GM12878 (cell line): ENCODE results near the gene COPS6.

ENCODE experiments used
- CEBPB ChIP-seq, 2 experiments: fragments of 150-350 bp in 1 of 2; IDR thresholded peaks; 2 replicates each; pipeline ENCODE4 v1.6.1; 2012 to 2014; ENCODE audit warnings: low read depth in 2 of 2, low read length in 2 of 2, borderline replicate concordance in 1 of 2, inconsistent platforms in 1 of 2
- CHD2 ChIP-seq: IDR thresholded peaks from 2 replicates; pipeline ENCODE4 v1.6.1; 2011; ENCODE audit warnings: low read depth, low read length, improper control_type of control experiment, borderline replicate concordance
- CTCF ChIP-seq, 3 experiments: IDR thresholded peaks in 2 of 3; conservative IDR thresholded peaks in 1 of 3; 2 replicates each; pipeline ENCODE4 v1.5.1; 2011; ENCODE audit warnings: low read depth in 3 of 3, low read length in 3 of 3, mild to moderate bottlenecking in 3 of 3, control low read depth in 2 of 3, moderate library complexity in 2 of 3, inconsistent platforms in 1 of 3, mixed read lengths in 1 of 3; ENCODE audit not compliant: control insufficient read depth in 2 of 3, insufficient read depth in 1 of 3; ENCODE audit errors: extremely low read depth in 1 of 3
- SMARCA5 ChIP-seq: fragments of 450-650 bp; IDR thresholded peaks from 2 replicates; pipeline ENCODE4 v1.6.1; 2017; ENCODE audit warnings: mild to moderate bottlenecking
- SREBF2 ChIP-seq: IDR thresholded peaks from 2 replicates; pipeline ENCODE4 v1.6.1; 2012; ENCODE audit warnings: mild to moderate bottlenecking, low read length
- TF ChIP-seq, protein P1 (sequence below): IDR thresholded peaks from 2 replicates; pipeline ENCODE4 v1.6.1; 2012; ENCODE audit warnings: low read depth, low read length, improper control_type of control experiment

GRCh38 chr7:100079024-100079560, 9.7 kb upstream of the COPS6 start:
- no peak for TF ChIP-seq SREBF2
- TF ChIP-seq CHD2, result no peak
- TF ChIP-seq CEBPB (IDR thresholded peaks at IDR 0.05; ENCODE audit: borderline replicate concordance in 1 of 2, low read depth in 2 of 2, low read length in 2 of 2), result no peak
- no peak for TF ChIP-seq CTCF (IDR thresholded peaks at IDR 0.05 in 2 of 3, conservative IDR thresholded peaks at IDR 0.05 in 1 of 3; ENCODE audit: control insufficient read depth in 2 of 3, extremely low read depth in 1 of 3, insufficient read depth in 1 of 3, low read depth in 3 of 3, low read length in 3 of 3)
- TF ChIP-seq, protein P1, sequence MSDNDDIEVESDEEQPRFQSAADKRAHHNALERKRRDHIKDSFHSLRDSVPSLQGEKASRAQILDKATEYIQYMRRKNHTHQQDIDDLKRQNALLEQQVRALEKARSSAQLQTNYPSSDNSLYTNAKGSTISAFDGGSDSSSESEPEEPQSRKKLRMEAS, result no peak
- TF ChIP-seq SMARCA5, result no peak
